ENCODE data around the gene HS1BP3. TPM values are rescaled to one million over a fixed set of nuclear protein-coding genes. Genes with fewer than 3 reads are reported as not detected.

HS1BP3 gene
- total and polyA plus RNA-seq, 2 of the 13 experiments (the other 11 are each of a cell fraction or from before 2014, with no cell fraction given) = 15.2 to 22.0 TPM

DNA sequence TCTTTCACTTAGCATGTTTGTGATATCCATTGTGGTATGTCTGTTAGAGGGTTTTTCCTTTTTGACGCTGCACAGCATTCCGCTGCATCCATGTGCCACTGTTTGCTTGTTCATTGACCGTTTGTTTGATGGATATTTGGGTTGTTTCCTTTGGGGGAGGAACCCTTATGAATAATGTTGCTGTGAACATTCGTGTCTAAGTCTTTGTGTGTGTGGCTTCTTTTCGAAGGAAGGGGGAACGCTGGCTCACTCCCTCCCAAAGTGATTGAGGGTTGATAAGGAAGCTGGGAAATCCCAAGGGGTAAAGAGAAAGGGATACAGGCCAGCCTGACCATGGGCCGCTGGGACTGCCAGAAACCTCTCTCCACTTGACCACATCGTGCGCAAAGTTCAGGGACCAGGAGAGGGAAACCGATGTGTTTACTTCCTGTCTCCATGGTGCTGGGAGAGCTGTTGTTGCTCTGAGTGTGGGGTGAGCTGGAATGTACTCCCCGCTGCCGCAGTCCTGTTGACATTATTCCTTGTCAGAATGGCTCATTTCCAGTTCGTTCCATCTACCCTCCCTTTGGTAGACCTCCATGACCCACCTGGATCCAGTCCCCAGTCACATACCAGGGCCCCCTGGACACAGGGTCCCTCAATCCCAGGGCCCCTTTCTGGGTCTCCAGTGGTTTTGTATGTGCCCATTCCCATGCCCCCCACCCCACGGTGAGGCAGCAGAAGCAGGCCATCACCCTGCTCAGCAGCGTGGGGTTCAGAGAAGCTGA, 39.6 kb downstream of the HS1BP3 start (continued):
- TF ChIP-seq ZNF383 (CRISPR knock-in tag; IDR thresholded peaks at IDR 0.05; ENCODE audit: borderline replicate concordance) (no peak), ZNF670 (CRISPR knock-in tag; IDR thresholded peaks at IDR 0.05; ENCODE audit: borderline replicate concordance) (no peak), KLF9 (CRISPR knock-in tag; IDR thresholded peaks at IDR 0.05; ENCODE audit: low read depth) (peak; percentile 33; the same call in 1 of the 2 replicates), SIX4 (CRISPR knock-in tag; IDR thresholded peaks at IDR 0.05) (0 out of 2 replicates have a peak, but pooled peaks have one; percentile 63), PLSCR1 (CRISPR knock-in tag; IDR thresholded peaks at IDR 0.05; ENCODE audit: borderline replicate concordance) (no peak), GABPA (IDR thresholded peaks at IDR 0.05; ENCODE audit: low read depth, low read length) (no peak), GABPA (CRISPR knock-in tag; IDR thresholded peaks at IDR 0.05; ENCODE audit: low read depth) (peak; percentile 85), GZF1 (CRISPR knock-in tag; IDR thresholded peaks at IDR 0.05) (peak; percentile 22; the same call in 1 of the 2 replicates), SMARCE1 (IDR thresholded peaks at IDR 0.05; ENCODE audit: borderline replicate concordance) (no peak; the same call in 1 of the 2 replicates), REPIN1 (CRISPR knock-in tag; IDR thresholded peaks at IDR 0.05; ENCODE audit: borderline replicate concordance, low read depth) (peak; percentile 83; the same call in 1 of the 2 replicates), PITX1 (CRISPR knock-in tag; IDR thresholded peaks at IDR 0.05) (peak; percentile 72; the same call in 1 of the 2 replicates), ZHX1 (CRISPR knock-in tag; IDR thresholded peaks at IDR 0.05; ENCODE audit: low read depth) (peak; percentile 55; the same call in 1 of the 2 replicates), ZNF432 (CRISPR knock-in tag; IDR thresholded peaks at IDR 0.05; ENCODE audit: borderline replicate concordance) (no peak), PHF8 (CRISPR knock-in tag; IDR thresholded peaks at IDR 0.05) (no peak), ZBTB39 (CRISPR knock-in tag; IDR thresholded peaks at IDR 0.05) (no peak; the same call in 1 of the 2 replicates), ZSCAN31 (CRISPR knock-in tag; IDR thresholded peaks at IDR 0.05; ENCODE audit: low read depth) (peak; percentile 96), SAFB2 (CRISPR knock-in tag; IDR thresholded peaks at IDR 0.05; ENCODE audit: borderline replicate concordance, low read depth) (peak; percentile 46; the same call in 1 of the 2 replicates), ATRX (CRISPR knock-in tag; IDR thresholded peaks at IDR 0.05; ENCODE audit: borderline replicate concordance) (peak; percentile 77; the same call in 1 of the 2 replicates), GTF2F1 (IDR thresholded peaks at IDR 0.05; ENCODE audit: low read length) (peak; percentile 74; the same call in 1 of the 2 replicates), BHLHE40 (IDR thresholded peaks at IDR 0.05; ENCODE audit: low read length) (no peak), PCBP2 (optimal IDR thresholded peaks at IDR 0.05; ENCODE audit: low read depth, low read length, poor library complexity, severe bottlenecking) (no peak), ZNF333 (CRISPR knock-in tag; IDR thresholded peaks at IDR 0.05; ENCODE audit: borderline replicate concordance) (0 out of 2 replicates have a peak, but pooled peaks have one; percentile 56)
- TF ChIP-seq, protein P1, sequence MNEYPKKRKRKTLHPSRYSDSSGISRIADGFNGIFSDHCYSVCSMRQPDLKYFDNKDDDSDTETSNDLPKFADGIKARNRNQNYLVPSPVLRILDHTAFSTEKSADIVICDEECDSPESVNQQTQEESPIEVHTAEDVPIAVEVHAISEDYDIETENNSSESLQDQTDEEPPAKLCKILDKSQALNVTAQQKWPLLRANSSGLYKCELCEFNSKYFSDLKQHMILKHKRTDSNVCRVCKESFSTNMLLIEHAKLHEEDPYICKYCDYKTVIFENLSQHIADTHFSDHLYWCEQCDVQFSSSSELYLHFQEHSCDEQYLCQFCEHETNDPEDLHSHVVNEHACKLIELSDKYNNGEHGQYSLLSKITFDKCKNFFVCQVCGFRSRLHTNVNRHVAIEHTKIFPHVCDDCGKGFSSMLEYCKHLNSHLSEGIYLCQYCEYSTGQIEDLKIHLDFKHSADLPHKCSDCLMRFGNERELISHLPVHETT (CRISPR knock-in tag; conservative IDR thresholded peaks at IDR 0.05) = no peak

Data from HepG2 (cell line).